ENCODE results near the gene MACO1. TPM values are rescaled to one million over a fixed set of nuclear protein-coding genes. Genes with fewer than 3 reads are reported as not detected.
"Not testable (repeated sequence)": the region's sequence is repeated elsewhere in the genome, so short reads cannot be mapped to it uniquely, and the experiment has no call there.

Gene MACO1
- total RNA-seq, 1 experiment from 2014 or later = 16.3 TPM

- DNase-seq; H3T11ph ChIP-seq (ENCODE audit: low read length); H3K9me3 ChIP-seq (ENCODE audit: control insufficient read depth, low read depth, low read length); H4K8ac ChIP-seq (replicated peaks; ENCODE audit: insufficient read length, low read depth, low read length); H3K23ac ChIP-seq (ENCODE audit: insufficient read length, low read depth, low read length); H3K56ac ChIP-seq (ENCODE audit: insufficient read length, low read depth, low read length); H2BK12ac ChIP-seq (ENCODE audit: insufficient read length, low read depth, low read length); H3K4me3 Mint-ChIP-seq; H3K14ac ChIP-seq (ENCODE audit: insufficient read depth, low read length); H2AK5ac ChIP-seq (ENCODE audit: insufficient read length, low read length); H3K27me3 ChIP-seq (ENCODE audit: insufficient read depth, low read length); H2AFZ ChIP-seq (ENCODE audit: low read length); H3K79me2 ChIP-seq (ENCODE audit: insufficient read depth, low read length); H4K91ac ChIP-seq (ENCODE audit: insufficient read length, low read depth, low read length); H3K4me2 ChIP-seq (ENCODE audit: insufficient read depth, insufficient read length, low read length); H3K4me1 Mint-ChIP-seq; H4K20me1 ChIP-seq (ENCODE audit: control insufficient read depth, insufficient read depth, insufficient read length); H3K9me3 Mint-ChIP-seq; H3K79me1 ChIP-seq (ENCODE audit: insufficient read depth, low read depth, low read length, poor library complexity, severe bottlenecking); H3K27ac ChIP-seq (ENCODE audit: insufficient read length, low read depth, low read length); H4K5ac ChIP-seq (ENCODE audit: insufficient read length, low read depth, low read length); H3K36me3 Mint-ChIP-seq (ENCODE audit: insufficient read depth in 1 of 3, low read depth in 3 of 3); H3K4ac ChIP-seq (ENCODE audit: low read depth, low read length); H3K23me2 ChIP-seq (ENCODE audit: insufficient read length, low read depth, low read length, poor library complexity, severe bottlenecking); H3K18ac ChIP-seq (ENCODE audit: insufficient read length, low read depth, low read length); H2BK5ac ChIP-seq (ENCODE audit: insufficient read length, low read length); H2BK15ac ChIP-seq (ENCODE audit: low read depth, low read length); H3K4me1 ChIP-seq (ENCODE audit: insufficient read depth, low read length); H3K27ac Mint-ChIP-seq; H2BK120ac ChIP-seq (ENCODE audit: low read depth, low read length, poor library complexity, severe bottlenecking); H3K9ac ChIP-seq (ENCODE audit: extremely low read depth, insufficient read length, low read length); H2BK20ac ChIP-seq (ENCODE audit: low read depth, low read length, poor library complexity, severe bottlenecking): not testable (repeated sequence)
- H3K27me3 Mint-ChIP-seq (ENCODE audit: low read depth) = peaks cover 22% of the 10 kb centered on the region
- WGBS (ENCODE audit: extremely low coverage, insufficient read length, low lambda C conversion rate) = no CpG with 5 or more reads among the region's 2 CpGs
Measured at GRCh38 chr1:25398079-25398478, 32.6 kb upstream of the MACO1 start.
